Thyroid gland (tissue), 4 donors: ENCODE measurements around the gene CMC1. TPM values are rescaled to one million over a fixed set of nuclear protein-coding genes. Genes with fewer than 3 reads are reported as not detected.

Experiments
- DNase-seq, 2 donors: peaks; one replicate each; pipeline ENCODE4 v3.0.0-alpha.2; 2019
- H3K27ac ChIP-seq, 3 donors: fragments of 200-600 bp; sonication (generic); 1 replicate in 2 of 3; 2 replicates in 1 of 3; pipeline ENCODE4 v1.5.1; 2016 to 2019; ENCODE audit warnings: mild to moderate bottlenecking in 1 of 3, moderate library complexity in 1 of 3
- H3K27me3 ChIP-seq: fragments of 200-600 bp; sonication (generic); one replicate; pipeline ENCODE4 v1.5.1; 2019
- H3K36me3 ChIP-seq, 2 donors: fragments of 200-600 bp; sonication (generic); one replicate each; pipeline ENCODE4 v1.5.1; 2016 to 2019
- H3K4me1 ChIP-seq, 2 donors: fragments of 200-600 bp; sonication (generic); one replicate each; pipeline ENCODE4 v1.5.1; 2017 to 2019
- H3K4me3 ChIP-seq, 3 donors: fragments of 200-600 bp; sonication (generic); replicated peaks in 1 of 3; 1 replicate in 2 of 3; 2 replicates in 1 of 3; pipeline ENCODE4 v1.5.1; 2016; ENCODE audit warnings: mild to moderate bottlenecking in 1 of 3
- H3K9me3 ChIP-seq: fragments of 200-600 bp; sonication (generic); one replicate; pipeline ENCODE4 v1.5.1; 2017
- POLR2A ChIP-seq, 2 donors: fragments of 450-650 bp; IDR thresholded peaks; one replicate each; pipeline ENCODE4 v1.6.1; 2017; ENCODE audit warnings: antibody characterized with exemption in 2 of 2, mild to moderate bottlenecking in 2 of 2, moderate library complexity in 1 of 2
- WGBS, 2 donors: methylation state at CpG; one replicate each; pipeline ENCODE4 v1.1.5; 2017; 5-methylcytosine and 5-hydroxymethylcytosine counted together
- intact Hi-C: fragments of 100-400 bp; cut with DNase I; formaldehyde crosslinking; loops from one replicate; pipeline ENCODE4 v1.15.1; 2023
- total RNA-seq, 4 donors: library from RNA; depleted of rRNA; stranded (reverse); fragments of >200 nt; gene quantifications; one replicate each; pipeline ENCODE4 v1.2.3, GENCODE V29; 2016
- TF ChIP-seq, protein P1 (sequence below), 6 experiments: fragments of 200-600 bp in 3 of 6; fragments of 450-650 bp in 3 of 6; sonication (generic) in 3 of 6; IDR thresholded peaks; one replicate each; pipeline ENCODE4 v1.5.1; 2016 to 2019; ENCODE audit warnings: antibody characterized with exemption in 6 of 6, mild to moderate bottlenecking in 2 of 6, inconsistent platforms in 1 of 6, moderate library complexity in 1 of 6

Gene CMC1
- total RNA-seq, 4 donors from 2014 or later, result 3.0 to 22.7 (median 8.3) TPM

DNA sequence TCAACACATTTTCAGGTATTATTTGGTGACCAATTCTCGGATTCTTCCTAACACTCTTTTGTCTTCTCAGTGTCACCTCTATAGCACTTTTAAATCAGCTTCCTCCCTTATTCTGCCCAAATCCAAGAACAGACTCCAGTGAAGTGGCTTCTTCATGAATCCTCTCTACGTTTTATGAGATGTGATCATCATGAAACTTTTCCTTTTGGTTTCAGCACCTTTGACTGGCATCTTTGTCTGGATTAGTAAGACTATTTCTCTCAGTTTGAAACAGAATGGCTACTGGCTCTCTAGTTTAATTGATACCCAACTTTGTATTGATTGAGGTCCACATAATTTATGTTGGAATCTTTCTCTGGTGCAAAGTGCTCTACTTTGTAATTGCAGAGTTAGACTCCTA, 45.6 kb downstream of the CMC1 start:
- no peaks in the 10 kb centered on the region for H3K36me3 ChIP-seq
- WGBS, 2 donors, result 84 to 94% methylated on average over 2 of the region's 2 CpGs
- no peaks in the 10 kb centered on the region for H3K9me3 ChIP-seq
- no peak overlapping the region for H3K27ac ChIP-seq
- H3K4me3 ChIP-seq, result no peak overlapping the region
- no peak for DNase-seq
- no peaks in the 10 kb centered on the region for H3K27me3 ChIP-seq
- H3K4me1 ChIP-seq, result no peaks in the 10 kb centered on the region
- intact Hi-C loops, result no loop called here
- TF ChIP-seq POLR2A (IDR thresholded peaks at IDR 0.05), result no peak
- TF ChIP-seq, protein P1, sequence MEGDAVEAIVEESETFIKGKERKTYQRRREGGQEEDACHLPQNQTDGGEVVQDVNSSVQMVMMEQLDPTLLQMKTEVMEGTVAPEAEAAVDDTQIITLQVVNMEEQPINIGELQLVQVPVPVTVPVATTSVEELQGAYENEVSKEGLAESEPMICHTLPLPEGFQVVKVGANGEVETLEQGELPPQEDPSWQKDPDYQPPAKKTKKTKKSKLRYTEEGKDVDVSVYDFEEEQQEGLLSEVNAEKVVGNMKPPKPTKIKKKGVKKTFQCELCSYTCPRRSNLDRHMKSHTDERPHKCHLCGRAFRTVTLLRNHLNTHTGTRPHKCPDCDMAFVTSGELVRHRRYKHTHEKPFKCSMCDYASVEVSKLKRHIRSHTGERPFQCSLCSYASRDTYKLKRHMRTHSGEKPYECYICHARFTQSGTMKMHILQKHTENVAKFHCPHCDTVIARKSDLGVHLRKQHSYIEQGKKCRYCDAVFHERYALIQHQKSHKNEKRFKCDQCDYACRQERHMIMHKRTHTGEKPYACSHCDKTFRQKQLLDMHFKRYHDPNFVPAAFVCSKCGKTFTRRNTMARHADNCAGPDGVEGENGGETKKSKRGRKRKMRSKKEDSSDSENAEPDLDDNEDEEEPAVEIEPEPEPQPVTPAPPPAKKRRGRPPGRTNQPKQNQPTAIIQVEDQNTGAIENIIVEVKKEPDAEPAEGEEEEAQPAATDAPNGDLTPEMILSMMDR (IDR thresholded peaks at IDR 0.05), result no peak

GRCh38 chr3:28290863-28291300, 49.5 kb downstream of the CMC1 start:
- Histone ChIP-seq H3K4me3 (no peak overlapping the region), H3K9me3 (no peaks in the 10 kb centered on the region), H3K27ac (no peak overlapping the region), H3K27me3 (no peaks in the 10 kb centered on the region), H3K36me3 (no peaks in the 10 kb centered on the region), H3K4me1 (no peaks in the 10 kb centered on the region)
- intact Hi-C loops, result no loop called here
- DNase-seq, result no peak
- WGBS, 2 donors, result 88 to 100% methylated on average over 1 of the region's 1 CpG
- TF ChIP-seq POLR2A (IDR thresholded peaks at IDR 0.05), result no peak
- TF ChIP-seq, protein P1 (IDR thresholded peaks at IDR 0.05), result no peak

DNA sequence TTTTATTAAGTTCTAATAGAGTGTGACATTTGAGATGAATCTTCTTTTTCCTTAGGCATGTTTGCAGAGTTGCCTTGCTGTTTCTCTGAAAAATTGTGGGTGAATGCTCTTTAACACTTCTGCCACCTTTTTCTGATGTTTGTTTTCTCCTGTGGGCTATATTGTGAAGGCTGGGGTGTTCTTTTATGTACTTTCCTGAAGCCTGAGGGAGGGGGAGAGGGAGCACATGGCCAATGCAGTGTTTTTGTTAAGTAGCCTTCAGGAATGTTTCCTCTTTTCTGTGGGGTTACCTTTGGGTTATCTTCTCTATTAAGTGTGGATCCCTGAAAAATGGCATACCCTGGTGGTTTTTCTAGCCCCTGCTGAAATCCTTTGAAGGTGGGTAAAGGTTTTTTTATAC, 50.2 kb downstream of the CMC1 start:
- intact Hi-C loops, result no loop called here
- no peak for DNase-seq
- Histone ChIP-seq H3K27me3 (no peaks in the 10 kb centered on the region), H3K4me3 (no peak overlapping the region), H3K27ac (no peak overlapping the region), H3K9me3 (no peaks in the 10 kb centered on the region), H3K4me1 (no peaks in the 10 kb centered on the region), H3K36me3 (no peaks in the 10 kb centered on the region)
- TF ChIP-seq POLR2A (IDR thresholded peaks at IDR 0.05), result no peak
- TF ChIP-seq, protein P1 (IDR thresholded peaks at IDR 0.05), result no peak

- 89 to 97% methylated on average over 4 of the region's 4 CpGs for WGBS, 2 donors
Measured at GRCh38 chr3:28292622-28293021, 51.2 kb downstream of the CMC1 start.

GRCh38 chr3:28294667-28295413, 53.4 kb downstream of the CMC1 start:
- H3K9me3 ChIP-seq, result no peaks in the 10 kb centered on the region
- no peak for DNase-seq
- H3K36me3 ChIP-seq, result no peaks in the 10 kb centered on the region
- H3K27me3 ChIP-seq, result no peaks in the 10 kb centered on the region
- intact Hi-C loops, result no loop called here
- 67 to 73% methylated on average over 7 of the region's 7 CpGs for whole genome bisulfite sequencing, 2 donors
- TF ChIP-seq, protein P1 (IDR thresholded peaks at IDR 0.05), result no peak
- no peak for TF ChIP-seq POLR2A (IDR thresholded peaks at IDR 0.05)
- no peak overlapping the region for H3K27ac ChIP-seq
- H3K4me1 ChIP-seq, result no peaks in the 10 kb centered on the region
- H3K4me3 ChIP-seq, result no peak overlapping the region

More at GRCh38 chr3:28292622-28293021, 51.2 kb downstream of the CMC1 start:
- Histone ChIP-seq H3K27ac (no peak overlapping the region), H3K27me3 (no peaks in the 10 kb centered on the region), H3K9me3 (no peaks in the 10 kb centered on the region), H3K36me3 (no peaks in the 10 kb centered on the region), H3K4me3 (no peak overlapping the region), H3K4me1 (no peaks in the 10 kb centered on the region)
- TF ChIP-seq, protein P1 (IDR thresholded peaks at IDR 0.05), result no peak
- no peak for TF ChIP-seq POLR2A (IDR thresholded peaks at IDR 0.05)
- intact Hi-C loops, result no loop called here
- no peak for DNase-seq
